ENCODE data around the gene SETD2.

DNA sequence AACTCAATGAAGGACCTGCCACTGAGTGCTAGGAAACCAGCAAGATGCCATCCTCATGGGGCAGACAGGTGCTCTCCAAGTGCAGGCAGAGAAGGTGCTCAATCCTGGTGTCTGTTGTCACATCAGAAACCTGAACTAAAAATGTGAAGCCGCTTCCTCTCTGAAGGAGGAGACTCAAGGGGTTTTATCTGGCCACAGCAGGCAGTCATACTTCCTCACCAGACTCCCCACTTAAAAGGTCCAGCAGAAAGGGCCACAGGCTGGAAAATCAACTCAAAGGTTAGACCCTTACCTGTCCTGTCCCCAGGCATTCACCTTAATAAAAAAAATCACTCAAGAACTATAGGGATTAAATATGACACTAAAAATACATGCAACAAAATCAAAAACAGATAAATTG is 192.2 kb downstream of the SETD2 start:
- TF ChIP-seq NEUROD1 (IDR thresholded peaks at IDR 0.05; ENCODE audit: borderline replicate concordance, low read depth, low read length, partially characterized antibody) (no peak), FOSL1 (tag; conservative IDR thresholded peaks at IDR 0.05) (no peak), ZNF609 (CRISPR knock-in tag; IDR thresholded peaks at IDR 0.05; ENCODE audit: borderline replicate concordance) (no peak), FOXP1 (CRISPR knock-in tag; IDR thresholded peaks at IDR 0.05) (no peak), RBBP5 (IDR thresholded peaks at IDR 0.05; ENCODE audit: borderline replicate concordance, insufficient read depth, low read length, poor library complexity, severe bottlenecking) (no peak)
- TF ChIP-seq, protein P1, sequence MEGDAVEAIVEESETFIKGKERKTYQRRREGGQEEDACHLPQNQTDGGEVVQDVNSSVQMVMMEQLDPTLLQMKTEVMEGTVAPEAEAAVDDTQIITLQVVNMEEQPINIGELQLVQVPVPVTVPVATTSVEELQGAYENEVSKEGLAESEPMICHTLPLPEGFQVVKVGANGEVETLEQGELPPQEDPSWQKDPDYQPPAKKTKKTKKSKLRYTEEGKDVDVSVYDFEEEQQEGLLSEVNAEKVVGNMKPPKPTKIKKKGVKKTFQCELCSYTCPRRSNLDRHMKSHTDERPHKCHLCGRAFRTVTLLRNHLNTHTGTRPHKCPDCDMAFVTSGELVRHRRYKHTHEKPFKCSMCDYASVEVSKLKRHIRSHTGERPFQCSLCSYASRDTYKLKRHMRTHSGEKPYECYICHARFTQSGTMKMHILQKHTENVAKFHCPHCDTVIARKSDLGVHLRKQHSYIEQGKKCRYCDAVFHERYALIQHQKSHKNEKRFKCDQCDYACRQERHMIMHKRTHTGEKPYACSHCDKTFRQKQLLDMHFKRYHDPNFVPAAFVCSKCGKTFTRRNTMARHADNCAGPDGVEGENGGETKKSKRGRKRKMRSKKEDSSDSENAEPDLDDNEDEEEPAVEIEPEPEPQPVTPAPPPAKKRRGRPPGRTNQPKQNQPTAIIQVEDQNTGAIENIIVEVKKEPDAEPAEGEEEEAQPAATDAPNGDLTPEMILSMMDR (IDR thresholded peaks at IDR 0.05 in 2 of 3, conservative IDR thresholded peaks at IDR 0.05 in 1 of 3; ENCODE audit: insufficient read depth in 2 of 3, low read depth in 1 of 3, low read length in 3 of 3), result no peak
